Colonic mucosa (tissue), 4 donors: ENCODE data around the gene MAGI2. TPM values are rescaled to one million over a fixed set of nuclear protein-coding genes. Genes with fewer than 3 reads are reported as not detected.

ENCODE experiments used
- DNase-seq: peaks from one replicate; pipeline ENCODE4 v3.0.0-alpha.2; 2020
- H3K27ac ChIP-seq: fragments of 200-600 bp; one replicate; pipeline ENCODE4 v1.8.0; 2021
- H3K27me3 ChIP-seq: fragments of 200-600 bp; one replicate; pipeline ENCODE4 v1.8.0; 2021
- H3K36me3 ChIP-seq: fragments of 200-600 bp; one replicate; pipeline ENCODE4 v1.8.0; 2021
- H3K4me1 ChIP-seq: fragments of 200-600 bp; one replicate; pipeline ENCODE4 v1.8.0; 2021; ENCODE audit warnings: mild to moderate bottlenecking
- H3K4me3 ChIP-seq: fragments of 200-600 bp; one replicate; pipeline ENCODE4 v1.8.0; 2021
- H3K9ac ChIP-seq, 2 donors: one replicate each; pipeline ENCODE4 v1.7.0; 2013; ENCODE audit warnings: control low read depth in 2 of 2, low read depth in 2 of 2, low read length in 2 of 2
- H3K9me3 ChIP-seq: fragments of 200-600 bp; one replicate; pipeline ENCODE4 v1.8.0; 2021
- intact Hi-C: fragments of 100-400 bp; cut with DNase I; formaldehyde crosslinking; loops from one replicate; pipeline ENCODE4 v1.14.1; 2022
- total RNA-seq, 2 donors: library from RNA; stranded (reverse); fragmentation: NEBNext Ultra II Directional in 1 of 2; extraction: Animal tissue kit (Norgen Biotek cat#: 25700) in 1 of 2; gene quantifications; one replicate each; pipeline ENCODE4 v1.2.1, GENCODE V29; 2021
- TF ChIP-seq, protein P1 (sequence below): fragments of 200-600 bp; IDR thresholded peaks from one replicate; pipeline ENCODE4 v1.8.0; 2022; ENCODE audit warnings: antibody characterized with exemption, mild to moderate bottlenecking
- donor health status: healthy.
- donor health status: DM: no; HTN: no; CAD: no.
- donor health status: DM: no; HTN: no; CAD: no.

Gene MAGI2
- total RNA-seq, 2 donors from 2014 or later: 1.1 to 2.4 TPM

DNA sequence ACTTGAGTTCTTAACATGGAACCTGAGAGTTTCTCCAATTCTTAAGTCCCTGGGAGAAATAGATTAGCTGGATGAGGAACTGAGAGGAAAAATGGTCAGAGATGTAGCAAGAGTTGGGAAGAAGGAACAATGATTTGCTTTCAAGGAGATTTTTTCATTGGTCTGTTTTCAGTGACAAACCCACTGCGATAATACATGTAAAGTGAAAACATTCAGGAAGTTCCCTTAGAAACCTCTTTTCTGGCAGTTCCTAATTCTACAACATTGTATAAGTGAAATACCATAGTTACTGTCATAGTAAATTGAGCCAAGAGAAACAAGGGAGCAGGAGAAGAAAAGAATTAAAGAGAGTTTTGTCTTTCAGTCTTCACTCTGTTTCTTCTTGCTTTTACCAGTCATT lies 12.1 kb upstream of the MAGI2 start:
- TF ChIP-seq, protein P1, sequence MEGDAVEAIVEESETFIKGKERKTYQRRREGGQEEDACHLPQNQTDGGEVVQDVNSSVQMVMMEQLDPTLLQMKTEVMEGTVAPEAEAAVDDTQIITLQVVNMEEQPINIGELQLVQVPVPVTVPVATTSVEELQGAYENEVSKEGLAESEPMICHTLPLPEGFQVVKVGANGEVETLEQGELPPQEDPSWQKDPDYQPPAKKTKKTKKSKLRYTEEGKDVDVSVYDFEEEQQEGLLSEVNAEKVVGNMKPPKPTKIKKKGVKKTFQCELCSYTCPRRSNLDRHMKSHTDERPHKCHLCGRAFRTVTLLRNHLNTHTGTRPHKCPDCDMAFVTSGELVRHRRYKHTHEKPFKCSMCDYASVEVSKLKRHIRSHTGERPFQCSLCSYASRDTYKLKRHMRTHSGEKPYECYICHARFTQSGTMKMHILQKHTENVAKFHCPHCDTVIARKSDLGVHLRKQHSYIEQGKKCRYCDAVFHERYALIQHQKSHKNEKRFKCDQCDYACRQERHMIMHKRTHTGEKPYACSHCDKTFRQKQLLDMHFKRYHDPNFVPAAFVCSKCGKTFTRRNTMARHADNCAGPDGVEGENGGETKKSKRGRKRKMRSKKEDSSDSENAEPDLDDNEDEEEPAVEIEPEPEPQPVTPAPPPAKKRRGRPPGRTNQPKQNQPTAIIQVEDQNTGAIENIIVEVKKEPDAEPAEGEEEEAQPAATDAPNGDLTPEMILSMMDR: no peak
- Histone ChIP-seq H3K27ac (no peak overlapping the region), H3K4me1 (no peaks in the 10 kb centered on the region), H3K27me3 (no peaks in the 10 kb centered on the region), H3K36me3 (no peaks in the 10 kb centered on the region), H3K4me3 (no peak overlapping the region), H3K9me3 (no peaks in the 10 kb centered on the region), H3K9ac (no peak overlapping the region)
- intact Hi-C loops: no loop called here
- DNase-seq: no peak

DNA sequence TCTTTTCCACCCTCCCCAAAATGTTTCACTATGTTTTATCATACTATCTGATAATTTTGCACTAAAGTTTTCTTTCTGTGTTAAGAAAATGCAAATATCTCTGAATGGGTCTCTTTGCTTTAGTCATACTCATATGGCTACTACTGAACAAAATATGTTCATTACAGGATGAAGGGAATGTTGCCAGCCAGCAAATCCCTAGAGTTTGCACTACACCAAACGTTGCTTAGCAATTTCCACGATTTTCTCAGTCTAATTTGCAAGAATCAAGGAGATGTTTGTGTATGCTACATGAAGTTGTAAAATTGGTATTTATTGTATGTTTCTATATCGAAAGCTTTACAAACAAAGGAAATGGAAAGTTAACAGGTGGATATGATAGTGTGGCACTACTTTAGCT lies 10.6 kb upstream of the MAGI2 start:
- TF ChIP-seq, protein P1: no peak
- intact Hi-C loops: no loop called here
- Histone ChIP-seq H3K36me3 (no peaks in the 10 kb centered on the region), H3K9ac (no peak overlapping the region), H3K27ac (no peak overlapping the region), H3K27me3 (no peaks in the 10 kb centered on the region), H3K4me1 (no peaks in the 10 kb centered on the region), H3K9me3 (no peaks in the 10 kb centered on the region), H3K4me3 (no peak overlapping the region)
- DNase-seq: no peak

DNA sequence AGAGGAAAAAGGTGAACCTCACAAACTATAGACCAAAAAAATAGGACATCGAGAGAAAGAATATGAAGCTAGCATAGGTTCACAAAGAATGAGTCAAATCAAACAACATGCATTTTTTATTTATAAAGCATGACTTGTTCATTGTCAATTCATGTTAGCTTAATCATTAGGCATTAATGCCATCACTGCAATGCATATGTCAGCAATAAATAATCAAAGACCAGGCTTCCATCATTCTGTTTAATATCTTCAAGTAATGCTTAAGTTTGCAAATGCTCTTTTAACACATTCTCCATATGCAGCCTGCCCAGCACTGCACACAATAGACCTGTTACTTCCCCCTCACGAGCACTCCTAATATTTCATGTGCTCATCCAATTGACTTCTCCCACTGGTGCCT lies 8.9 kb upstream of the MAGI2 start:
- Histone ChIP-seq H3K36me3 (no peaks in the 10 kb centered on the region), H3K4me1 (no peaks in the 10 kb centered on the region), H3K27me3 (no peaks in the 10 kb centered on the region), H3K9me3 (no peaks in the 10 kb centered on the region), H3K27ac (no peak overlapping the region), H3K9ac (no peak overlapping the region), H3K4me3 (no peak overlapping the region)
- intact Hi-C loops: no loop called here
- TF ChIP-seq, protein P1: no peak
- no peak for DNase-seq

DNA sequence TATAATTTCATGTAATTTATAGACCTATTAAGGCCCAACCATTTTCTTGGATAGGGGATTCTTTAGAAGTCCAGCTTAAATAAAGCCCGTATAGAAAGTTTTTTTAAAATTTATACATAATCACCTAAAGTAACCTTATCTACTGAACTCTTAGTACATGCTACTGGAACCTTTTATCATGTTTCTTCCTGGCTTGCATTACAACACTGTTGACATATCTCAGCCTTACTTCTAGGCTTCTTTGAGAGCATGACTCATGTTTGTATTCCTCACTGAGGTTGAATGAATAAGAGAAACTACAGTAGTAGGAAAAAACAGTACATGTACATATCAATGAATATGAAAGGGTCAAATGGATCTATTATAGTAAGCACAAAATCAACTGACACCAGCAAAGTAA lies 8.2 kb upstream of the MAGI2 start:
- intact Hi-C loops: no loop called here
- H3K9me3 ChIP-seq: no peaks in the 10 kb centered on the region
- no peak for DNase-seq
- TF ChIP-seq, protein P1: no peak
- no peak overlapping the region for H3K4me3 ChIP-seq
- H3K9ac ChIP-seq: no peak overlapping the region
- H3K27ac ChIP-seq: no peak overlapping the region
- H3K4me1 ChIP-seq: no peaks in the 10 kb centered on the region
- no peaks in the 10 kb centered on the region for H3K36me3 ChIP-seq
- H3K27me3 ChIP-seq: no peaks in the 10 kb centered on the region

DNA sequence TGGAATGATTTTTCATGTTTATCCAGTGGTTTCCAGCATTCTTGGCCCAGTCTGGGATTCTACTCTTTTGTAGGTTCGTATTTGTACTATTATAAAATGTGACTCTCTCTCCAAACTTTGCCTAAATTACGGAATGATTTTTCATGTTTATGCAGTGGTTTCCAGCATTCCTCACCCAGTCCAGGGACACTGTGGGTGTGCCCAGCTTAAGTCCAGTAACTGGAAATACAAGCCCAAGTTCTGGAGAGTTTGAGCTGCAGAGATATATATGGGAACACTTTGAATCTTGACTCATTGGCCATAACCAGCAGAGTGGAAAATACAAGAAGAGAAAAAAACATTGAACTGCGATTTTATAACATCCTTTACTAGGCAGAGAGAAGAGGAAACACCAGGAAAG lies 5.9 kb upstream of the MAGI2 start:
- no peak overlapping the region for H3K9ac ChIP-seq
- H3K4me1 ChIP-seq: no peaks in the 10 kb centered on the region
- no peaks in the 10 kb centered on the region for H3K9me3 ChIP-seq
- no peak for DNase-seq
- intact Hi-C loops: no loop called here
- H3K27ac ChIP-seq: no peak overlapping the region
- H3K27me3 ChIP-seq: no peaks in the 10 kb centered on the region
- H3K4me3 ChIP-seq: no peak overlapping the region
- no peaks in the 10 kb centered on the region for H3K36me3 ChIP-seq
- TF ChIP-seq, protein P1: no peak

DNA sequence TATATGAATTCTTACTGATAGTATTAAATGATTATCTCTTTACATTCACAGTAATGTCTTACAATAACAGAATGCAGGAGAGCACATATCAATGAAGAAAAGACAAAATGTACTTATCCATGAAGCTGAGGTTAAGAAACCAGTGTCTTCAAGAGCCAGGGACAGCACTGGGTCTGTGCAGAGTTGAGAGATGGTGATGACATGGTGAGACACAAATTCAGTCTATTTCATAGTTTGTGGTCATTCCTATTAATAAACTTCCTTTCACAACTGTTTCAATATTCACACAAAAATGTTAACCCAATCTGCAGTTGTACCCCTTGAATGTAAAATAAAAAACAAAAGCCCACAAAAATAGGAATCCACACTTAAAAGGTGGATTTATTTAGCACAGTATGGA lies 5.3 kb upstream of the MAGI2 start:
- Histone ChIP-seq H3K27me3 (peaks cover 4% of the 10 kb centered on the region), H3K36me3 (no peaks in the 10 kb centered on the region), H3K9ac (no peak overlapping the region), H3K27ac (no peak overlapping the region), H3K4me1 (no peaks in the 10 kb centered on the region), H3K4me3 (no peak overlapping the region), H3K9me3 (no peaks in the 10 kb centered on the region)
- intact Hi-C loops: no loop called here
- TF ChIP-seq, protein P1: no peak
- DNase-seq: no peak
